ENCODE measurements around the gene COL25A1.

GRCh38 chr4:108763226-108763593 is 539.2 kb downstream of the COL25A1 start:
- no peak for TF ChIP-seq TAF1 (IDR thresholded peaks at IDR 0.05; ENCODE audit: borderline replicate concordance, low read depth, low read length)
- TF ChIP-seq POLR2AphosphoS5 (IDR thresholded peaks at IDR 0.05; ENCODE audit: low read depth, low read length) = no peak
- TF ChIP-seq POLR2A (IDR thresholded peaks at IDR 0.05; ENCODE audit: low read depth, low read length) = no peak

Measured in GM12892 (cell line).